Neuronal stem cell (in vitro differentiated cells): ENCODE measurements around the gene KIF13A.
A peak's percentile ranks its signal among the peaks of the same experiment; 100 is the strongest.

Source experiments
- DNase-seq: peaks from one replicate; pipeline ENCODE4 v3.0.0-alpha.2; 2013; ENCODE audit warnings: low spot score
- H2AFZ ChIP-seq: one replicate; pipeline ENCODE4 v1.6.1; 2013; ENCODE audit warnings: mild to moderate bottlenecking, low read length, inconsistent platforms
- H2AK5ac ChIP-seq: 2 replicates; pipeline ENCODE4 v1.6.1; 2013; ENCODE audit warnings: low read depth, mild to moderate bottlenecking, inconsistent platforms, low read length, moderate library complexity, mixed read lengths
- H2BK120ac ChIP-seq: 2 replicates; pipeline ENCODE4 v1.6.1; 2013; ENCODE audit warnings: low read depth, mild to moderate bottlenecking, inconsistent platforms, low read length, moderate library complexity, mixed read lengths
- H2BK12ac ChIP-seq: one replicate; pipeline ENCODE4 v1.6.1; 2013; ENCODE audit warnings: low read length, inconsistent platforms
- H2BK15ac ChIP-seq: 2 replicates; pipeline ENCODE4 v1.6.1; 2013; ENCODE audit warnings: mild to moderate bottlenecking, low read length, inconsistent platforms, mixed read lengths
- H2BK5ac ChIP-seq: one replicate; pipeline ENCODE4 v1.6.1; 2013; ENCODE audit warnings: inconsistent platforms, mild to moderate bottlenecking, low read length, moderate library complexity
- H3K14ac ChIP-seq: one replicate; pipeline ENCODE4 v1.6.1; 2013; ENCODE audit warnings: low read length, inconsistent platforms
- H3K18ac ChIP-seq: 2 replicates; pipeline ENCODE4 v1.6.1; 2013; ENCODE audit warnings: low read length, inconsistent platforms
- H3K23ac ChIP-seq: 2 replicates; pipeline ENCODE4 v1.6.1; 2013; ENCODE audit warnings: low read depth, mild to moderate bottlenecking, mixed read lengths, low read length, inconsistent platforms; ENCODE audit not compliant: poor library complexity
- H3K27ac ChIP-seq: replicated peaks from 3 replicates; pipeline ENCODE4 v1.5.1; 2013; ENCODE audit warnings: low read length, inconsistent platforms
- H3K27me3 ChIP-seq, 3 experiments: 2 replicates each; pipeline ENCODE4 v1.6.1; 2013; ENCODE audit warnings: low read length in 3 of 3, mild to moderate bottlenecking in 2 of 3, inconsistent platforms in 1 of 3, low read depth in 1 of 3, mixed read lengths in 1 of 3, moderate library complexity in 1 of 3; ENCODE audit not compliant: control insufficient read depth in 3 of 3, insufficient read depth in 3 of 3
- H3K36me3 ChIP-seq, 2 donors: replicated peaks in 1 of 2; 2 replicates each; pipeline ENCODE4 v1.6.1; 2013; ENCODE audit warnings: low read length in 2 of 2; ENCODE audit not compliant: control insufficient read depth in 2 of 2, insufficient read depth in 2 of 2
- H3K4ac ChIP-seq: 2 replicates; pipeline ENCODE4 v1.6.1; 2013; ENCODE audit warnings: inconsistent platforms, mild to moderate bottlenecking, low read length, moderate library complexity
- H3K4me1 ChIP-seq, 2 donors: 1 replicate in 1 of 2; 2 replicates in 1 of 2; pipeline ENCODE4 v1.6.1; 2013; ENCODE audit warnings: low read length in 2 of 2, low read depth in 1 of 2; ENCODE audit not compliant: control insufficient read depth in 2 of 2, insufficient read depth in 1 of 2
- H3K4me2 ChIP-seq: one replicate; pipeline ENCODE4 v1.6.1; 2013; ENCODE audit warnings: mild to moderate bottlenecking, low read length, inconsistent platforms; ENCODE audit not compliant: insufficient read depth, poor library complexity, severe bottlenecking
- H3K4me3 ChIP-seq, 2 donors: 2 replicates each; pipeline ENCODE4 v1.5.1; 2013; ENCODE audit warnings: low read length in 2 of 2, mild to moderate bottlenecking in 2 of 2, inconsistent platforms in 1 of 2, moderate library complexity in 1 of 2
- H3K79me1 ChIP-seq: one replicate; pipeline ENCODE4 v1.6.1; 2013; ENCODE audit warnings: low read depth, mild to moderate bottlenecking, inconsistent platforms, low read length, moderate library complexity
- H3K9ac ChIP-seq: one replicate; pipeline ENCODE4 v1.6.1; 2013; ENCODE audit warnings: mild to moderate bottlenecking, low read depth, low read length, inconsistent platforms; ENCODE audit not compliant: poor library complexity
- H3K9me3 ChIP-seq, 2 donors: replicated peaks in 1 of 2; 2 replicates each; pipeline versions ENCODE3 to v1.6.1; 2013; ENCODE audit warnings: low read length in 2 of 2, mild to moderate bottlenecking in 2 of 2, inconsistent platforms in 1 of 2, low read depth in 1 of 2, mixed read lengths in 1 of 2, moderate library complexity in 1 of 2; ENCODE audit not compliant: control insufficient read depth in 2 of 2, insufficient read depth in 1 of 2
- H4K8ac ChIP-seq: one replicate; pipeline ENCODE4 v1.6.1; 2013; ENCODE audit warnings: low read depth, mild to moderate bottlenecking, inconsistent platforms, low read length, moderate library complexity
- H4K91ac ChIP-seq: one replicate; pipeline ENCODE4 v1.6.1; 2013; ENCODE audit warnings: low read length, low read depth, mild to moderate bottlenecking, inconsistent platforms; ENCODE audit not compliant: poor library complexity
- WGBS, 2 donors: extraction: QIAGEN DNeasy Blood & Tissue Kit; methylation state at CpG; one replicate each; pipeline ENCODE4 v1.1.7; 2013; ENCODE audit warnings: missing lambda C conversion rate in 2 of 2, mixed read lengths in 1 of 2; ENCODE audit not compliant: insufficient read length in 2 of 2, insufficient replicate concordance in 1 of 2; ENCODE audit errors: extremely low coverage in 2 of 2; 5-methylcytosine and 5-hydroxymethylcytosine counted together

KIF13A gene

GRCh38 chr6:17721671-17722070 lies 265.8 kb downstream of the KIF13A start:
- no peak overlapping the region for H3K23ac ChIP-seq
- peak overlapping the region; percentile 12 for H2AFZ ChIP-seq
- no peak overlapping the region for H3K27ac ChIP-seq
- H4K91ac ChIP-seq: no peak overlapping the region
- H2BK120ac ChIP-seq: no peak overlapping the region
- H3K27me3 ChIP-seq: no peaks in the 10 kb centered on the region
- WGBS, 2 donors: no CpG with 5 or more reads among the region's 3 CpGs
- H2BK5ac ChIP-seq: no peak overlapping the region
- H3K4ac ChIP-seq: no peak overlapping the region
- H2AK5ac ChIP-seq: no peak overlapping the region
- no peak for DNase-seq
- H3K36me3 ChIP-seq: no peaks in the 10 kb centered on the region
- H3K9me3 ChIP-seq: no peaks in the 10 kb centered on the region
- H2BK15ac ChIP-seq: no peak overlapping the region
- H3K4me2 ChIP-seq: no peak overlapping the region
- H4K8ac ChIP-seq: no peak overlapping the region
- H2BK12ac ChIP-seq: no peak overlapping the region
- H3K79me1 ChIP-seq: no peaks in the 10 kb centered on the region
- no peak overlapping the region for H3K4me3 ChIP-seq
- no peak overlapping the region for H3K14ac ChIP-seq
- no peak overlapping the region for H3K9ac ChIP-seq
- H3K4me1 ChIP-seq: peaks cover 0 to 3% of the 10 kb centered on the region in 2 donors
- no peak overlapping the region for H3K18ac ChIP-seq

GRCh38 chr6:17719323-17720041 lies 268.0 kb downstream of the KIF13A start:
- H2BK15ac ChIP-seq: no peak overlapping the region
- H2BK12ac ChIP-seq: no peak overlapping the region
- no peak overlapping the region for H3K27ac ChIP-seq
- no peak overlapping the region for H2AFZ ChIP-seq
- no peak overlapping the region for H3K14ac ChIP-seq
- H3K9me3 ChIP-seq: no peaks in the 10 kb centered on the region
- DNase-seq: no peak
- no peak overlapping the region for H3K18ac ChIP-seq
- H3K36me3 ChIP-seq: no peaks in the 10 kb centered on the region
- H2AK5ac ChIP-seq: no peak overlapping the region
- H3K4me1 ChIP-seq: peaks cover 0 to 3% of the 10 kb centered on the region in 2 donors
- WGBS, 2 donors: no CpG with 5 or more reads among the region's 3 CpGs
- H3K27me3 ChIP-seq: no peaks in the 10 kb centered on the region
- H3K23ac ChIP-seq: no peak overlapping the region
- no peak overlapping the region for H2BK5ac ChIP-seq
- H3K79me1 ChIP-seq: no peaks in the 10 kb centered on the region
- no peak overlapping the region for H4K91ac ChIP-seq
- no peak overlapping the region for H2BK120ac ChIP-seq
- H3K9ac ChIP-seq: no peak overlapping the region
- no peak overlapping the region for H3K4ac ChIP-seq
- no peak overlapping the region for H3K4me2 ChIP-seq
- H4K8ac ChIP-seq: no peak overlapping the region
- H3K4me3 ChIP-seq: no peak overlapping the region

GRCh38 chr6:17716221-17716620 lies 271.2 kb downstream of the KIF13A start:
- Histone ChIP-seq H3K79me1 (no peaks in the 10 kb centered on the region), H2BK15ac (no peak overlapping the region), H4K8ac (no peak overlapping the region), H3K18ac (no peak overlapping the region), H2BK120ac (no peak overlapping the region), H3K9me3 (no peaks in the 10 kb centered on the region), H3K27ac (no peak overlapping the region), H3K4me1 (peaks cover 0 to 10% of the 10 kb centered on the region in 2 donors), H2BK12ac (no peak overlapping the region), H3K4ac (no peak overlapping the region), H3K23ac (no peak overlapping the region), H3K36me3 (no peaks in the 10 kb centered on the region), H3K4me3 (no peak overlapping the region), H2AK5ac (no peak overlapping the region), H3K14ac (no peak overlapping the region), H2AFZ (no peak overlapping the region), H4K91ac (no peak overlapping the region), H3K27me3 (no peaks in the 10 kb centered on the region), H3K9ac (no peak overlapping the region), H3K4me2 (no peak overlapping the region), H2BK5ac (no peak overlapping the region)
- DNase-seq: no peak
- WGBS, 2 donors: no CpG with 5 or more reads among the region's 2 CpGs

GRCh38 chr6:17714879-17715851 lies 272.3 kb downstream of the KIF13A start:
- no peaks in the 10 kb centered on the region for H3K79me1 ChIP-seq
- no peak overlapping the region for H3K18ac ChIP-seq
- no peak overlapping the region for H3K4ac ChIP-seq
- H3K4me1 ChIP-seq: peaks cover 0 to 10% of the 10 kb centered on the region in 2 donors
- DNase-seq: no peak
- H2AK5ac ChIP-seq: no peak overlapping the region
- H3K4me3 ChIP-seq: no peak overlapping the region
- no peak overlapping the region for H4K8ac ChIP-seq
- H3K14ac ChIP-seq: no peak overlapping the region
- H3K27ac ChIP-seq: no peak overlapping the region
- no peak overlapping the region for H2BK5ac ChIP-seq
- H3K27me3 ChIP-seq: no peaks in the 10 kb centered on the region
- WGBS, 2 donors: no CpG with 5 or more reads among the region's 10 CpGs
- no peak overlapping the region for H3K9ac ChIP-seq
- no peaks in the 10 kb centered on the region for H3K36me3 ChIP-seq
- H2BK15ac ChIP-seq: no peak overlapping the region
- no peak overlapping the region for H2BK12ac ChIP-seq
- no peak overlapping the region for H3K23ac ChIP-seq
- peak overlapping the region; percentile 71 for H2AFZ ChIP-seq
- H3K4me2 ChIP-seq: no peak overlapping the region
- H4K91ac ChIP-seq: no peak overlapping the region
- no peaks in the 10 kb centered on the region for H3K9me3 ChIP-seq
- no peak overlapping the region for H2BK120ac ChIP-seq
